ENCODE data around the gene MBNL2.

Gene MBNL2

GRCh38 chr13:97437729-97438128, 215.6 kb downstream of the MBNL2 start:
- peaks cover 9% of the 10 kb centered on the region; the same call in 1 of the 2 replicates for H3K79me2 ChIP-seq (ENCODE audit: insufficient read depth, low read length)

GRCh38 chr13:97438856-97439595, 216.9 kb downstream of the MBNL2 start:
- H3K9ac ChIP-seq (ENCODE audit: low read length) = no peak overlapping the region
- H3K9me3 ChIP-seq (ENCODE audit: insufficient read depth, low read length) = no peaks in the 10 kb centered on the region
- H3K9me2 ChIP-seq (replicated peaks; ENCODE audit: insufficient read depth, low read length) = no peaks in the 10 kb centered on the region
- H3K4me2 ChIP-seq (ENCODE audit: low read depth, low read length, poor library complexity, severe bottlenecking) = no peak overlapping the region
- no peak overlapping the region for H3K4me3 ChIP-seq (ENCODE audit: insufficient read depth, low read length, poor library complexity, severe bottlenecking)
- no peaks in the 10 kb centered on the region; the same call in 1 of the 2 replicates for H3K36me3 ChIP-seq (ENCODE audit: low read length)
- H3F3A ChIP-seq (ENCODE audit: insufficient read depth) = no peaks in the 10 kb centered on the region
- no peak overlapping the region for H3K27ac ChIP-seq (ENCODE audit: low read depth, low read length)
- H4K20me1 ChIP-seq (ENCODE audit: low read depth, low read length) = no peaks in the 10 kb centered on the region
- no peak overlapping the region for H2AFZ ChIP-seq (ENCODE audit: low read depth, low read length, severe bottlenecking)
- H3K79me2 ChIP-seq (ENCODE audit: insufficient read depth, low read length) = peaks cover 9% of the 10 kb centered on the region; the same call in 1 of the 2 replicates
- no peak for TF ChIP-seq CTCF (IDR thresholded peaks at IDR 0.05; ENCODE audit: insufficient read depth, low read length, poor library complexity, severe bottlenecking)
- no peak for TF ChIP-seq EZH2phosphoT487 (conservative IDR thresholded peaks at IDR 0.05; ENCODE audit: low read length)
- H3K27me3 ChIP-seq (ENCODE audit: low read length) = no peaks in the 10 kb centered on the region

More at GRCh38 chr13:97437729-97438128, 215.6 kb downstream of the MBNL2 start:
- no peak overlapping the region for H2AFZ ChIP-seq (ENCODE audit: low read depth, low read length, severe bottlenecking)
- no peaks in the 10 kb centered on the region for H3K9me2 ChIP-seq (replicated peaks; ENCODE audit: insufficient read depth, low read length)
- no peaks in the 10 kb centered on the region for H3K27me3 ChIP-seq (ENCODE audit: low read length)
- no peaks in the 10 kb centered on the region for H4K20me1 ChIP-seq (ENCODE audit: low read depth, low read length)
- no peak overlapping the region for H3K9ac ChIP-seq (ENCODE audit: low read length)
- H3F3A ChIP-seq (ENCODE audit: insufficient read depth) = peaks cover 4% of the 10 kb centered on the region; the same call in 1 of the 2 replicates
- no peak for TF ChIP-seq CTCF (IDR thresholded peaks at IDR 0.05; ENCODE audit: insufficient read depth, low read length, poor library complexity, severe bottlenecking)
- TF ChIP-seq EZH2phosphoT487 (conservative IDR thresholded peaks at IDR 0.05; ENCODE audit: low read length) = no peak
- H3K27ac ChIP-seq (ENCODE audit: low read depth, low read length) = no peak overlapping the region
- H3K36me3 ChIP-seq (ENCODE audit: low read length) = no peaks in the 10 kb centered on the region
- no peak overlapping the region for H3K4me2 ChIP-seq (ENCODE audit: low read depth, low read length, poor library complexity, severe bottlenecking)
- H3K4me3 ChIP-seq (ENCODE audit: insufficient read depth, low read length, poor library complexity, severe bottlenecking) = no peak overlapping the region
- H3K9me3 ChIP-seq (ENCODE audit: insufficient read depth, low read length) = no peaks in the 10 kb centered on the region

GRCh38 chr13:97440598-97441170, 218.6 kb downstream of the MBNL2 start:
- Histone ChIP-seq H3K9me3 (ENCODE audit: insufficient read depth, low read length) (no peaks in the 10 kb centered on the region), H3K79me2 (ENCODE audit: insufficient read depth, low read length) (peaks cover 6% of the 10 kb centered on the region; the same call in 1 of the 2 replicates), H2AFZ (ENCODE audit: low read depth, low read length, severe bottlenecking) (no peak overlapping the region), H3K27me3 (ENCODE audit: low read length) (no peaks in the 10 kb centered on the region), H3F3A (ENCODE audit: insufficient read depth) (no peaks in the 10 kb centered on the region), H3K9ac (ENCODE audit: low read length) (no peak overlapping the region), H4K20me1 (ENCODE audit: low read depth, low read length) (no peaks in the 10 kb centered on the region), H3K9me2 (replicated peaks; ENCODE audit: insufficient read depth, low read length) (no peaks in the 10 kb centered on the region), H3K4me3 (ENCODE audit: insufficient read depth, low read length, poor library complexity, severe bottlenecking) (no peak overlapping the region), H3K27ac (ENCODE audit: low read depth, low read length) (no peak overlapping the region), H3K4me2 (ENCODE audit: low read depth, low read length, poor library complexity, severe bottlenecking) (no peak overlapping the region), H3K36me3 (ENCODE audit: low read length) (peaks cover 3% of the 10 kb centered on the region; the same call in 1 of the 2 replicates)
- no peak for TF ChIP-seq CTCF (IDR thresholded peaks at IDR 0.05; ENCODE audit: insufficient read depth, low read length, poor library complexity, severe bottlenecking)
- no peak for TF ChIP-seq EZH2phosphoT487 (conservative IDR thresholded peaks at IDR 0.05; ENCODE audit: low read length)
